Measurements from ENCODE around the gene JAZF1. TPM values are rescaled to one million over a fixed set of nuclear protein-coding genes. Genes with fewer than 3 reads are reported as not detected.

Gene JAZF1
- total RNA-seq, 1 donor from 2014 or later: 0.96 TPM

- H3K4me3 ChIP-seq (ENCODE audit: low read depth, low read length): no peak overlapping the region
- no peaks in the 10 kb centered on the region for H3K27me3 ChIP-seq (ENCODE audit: control insufficient read depth, insufficient read depth, low read length)
- H3K36me3 ChIP-seq (ENCODE audit: control insufficient read depth, insufficient read depth, low read length): no peaks in the 10 kb centered on the region
- no peak for DNase-seq (ENCODE audit: low read depth)
- TF ChIP-seq, protein P1, sequence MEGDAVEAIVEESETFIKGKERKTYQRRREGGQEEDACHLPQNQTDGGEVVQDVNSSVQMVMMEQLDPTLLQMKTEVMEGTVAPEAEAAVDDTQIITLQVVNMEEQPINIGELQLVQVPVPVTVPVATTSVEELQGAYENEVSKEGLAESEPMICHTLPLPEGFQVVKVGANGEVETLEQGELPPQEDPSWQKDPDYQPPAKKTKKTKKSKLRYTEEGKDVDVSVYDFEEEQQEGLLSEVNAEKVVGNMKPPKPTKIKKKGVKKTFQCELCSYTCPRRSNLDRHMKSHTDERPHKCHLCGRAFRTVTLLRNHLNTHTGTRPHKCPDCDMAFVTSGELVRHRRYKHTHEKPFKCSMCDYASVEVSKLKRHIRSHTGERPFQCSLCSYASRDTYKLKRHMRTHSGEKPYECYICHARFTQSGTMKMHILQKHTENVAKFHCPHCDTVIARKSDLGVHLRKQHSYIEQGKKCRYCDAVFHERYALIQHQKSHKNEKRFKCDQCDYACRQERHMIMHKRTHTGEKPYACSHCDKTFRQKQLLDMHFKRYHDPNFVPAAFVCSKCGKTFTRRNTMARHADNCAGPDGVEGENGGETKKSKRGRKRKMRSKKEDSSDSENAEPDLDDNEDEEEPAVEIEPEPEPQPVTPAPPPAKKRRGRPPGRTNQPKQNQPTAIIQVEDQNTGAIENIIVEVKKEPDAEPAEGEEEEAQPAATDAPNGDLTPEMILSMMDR (IDR thresholded peaks at IDR 0.05; ENCODE audit: insufficient read depth, low read length, poor library complexity, severe bottlenecking): no peak
Measured at GRCh38 chr7:28137463-28137862, 43.1 kb downstream of the JAZF1 start.

DNA sequence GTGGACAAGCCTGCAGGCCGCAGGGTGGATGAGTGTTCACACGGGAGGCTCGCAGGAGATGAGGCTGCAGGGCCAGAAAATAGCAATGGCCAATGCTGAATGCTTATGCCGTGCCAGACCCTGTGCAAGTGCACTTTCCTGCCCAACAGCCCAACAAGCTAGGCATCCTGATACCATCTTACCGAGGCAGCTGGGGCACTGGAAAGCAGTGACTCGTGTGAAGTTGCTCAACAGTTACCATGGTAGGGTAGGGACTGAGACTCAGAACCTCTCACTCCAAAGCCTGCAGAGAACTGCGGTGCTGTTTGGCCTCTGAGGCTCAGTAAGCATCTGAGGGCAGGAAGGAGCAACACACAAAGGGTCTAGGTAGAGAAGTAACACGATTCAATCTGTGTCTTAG is 43.7 kb downstream of the JAZF1 start:
- Histone ChIP-seq H3K27me3 (ENCODE audit: control insufficient read depth, insufficient read depth, low read length) (no peaks in the 10 kb centered on the region), H3K36me3 (ENCODE audit: control insufficient read depth, insufficient read depth, low read length) (no peaks in the 10 kb centered on the region), H3K4me3 (ENCODE audit: low read depth, low read length) (no peak overlapping the region)
- DNase-seq (ENCODE audit: low read depth): no peak
- TF ChIP-seq, protein P1 (IDR thresholded peaks at IDR 0.05; ENCODE audit: insufficient read depth, low read length, poor library complexity, severe bottlenecking): no peak

DNA sequence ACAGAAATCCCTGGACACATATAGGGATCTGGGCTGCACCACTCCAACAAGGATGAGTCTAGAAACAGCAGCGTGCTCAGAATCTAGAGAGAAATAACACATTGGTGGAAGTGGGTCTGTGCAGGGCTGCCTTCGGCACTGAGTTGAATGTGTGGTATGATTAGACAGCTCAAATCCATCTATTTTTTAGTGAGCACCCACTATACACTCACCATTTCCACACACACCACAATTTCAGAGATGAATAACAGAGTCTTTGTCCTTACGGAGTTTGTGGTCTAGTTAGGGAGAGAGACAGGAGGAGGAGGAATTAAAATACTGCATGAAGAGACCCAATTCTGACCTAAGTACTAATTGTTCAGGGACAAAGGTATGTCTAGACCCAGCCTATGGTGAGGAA is 44.2 kb downstream of the JAZF1 start:
- H3K36me3 ChIP-seq (ENCODE audit: control insufficient read depth, insufficient read depth, low read length): no peaks in the 10 kb centered on the region
- no peak for DNase-seq (ENCODE audit: low read depth)
- H3K4me3 ChIP-seq (ENCODE audit: low read depth, low read length): no peak overlapping the region
- no peaks in the 10 kb centered on the region for H3K27me3 ChIP-seq (ENCODE audit: control insufficient read depth, insufficient read depth, low read length)
- TF ChIP-seq, protein P1 (IDR thresholded peaks at IDR 0.05; ENCODE audit: insufficient read depth, low read length, poor library complexity, severe bottlenecking): no peak

DNA sequence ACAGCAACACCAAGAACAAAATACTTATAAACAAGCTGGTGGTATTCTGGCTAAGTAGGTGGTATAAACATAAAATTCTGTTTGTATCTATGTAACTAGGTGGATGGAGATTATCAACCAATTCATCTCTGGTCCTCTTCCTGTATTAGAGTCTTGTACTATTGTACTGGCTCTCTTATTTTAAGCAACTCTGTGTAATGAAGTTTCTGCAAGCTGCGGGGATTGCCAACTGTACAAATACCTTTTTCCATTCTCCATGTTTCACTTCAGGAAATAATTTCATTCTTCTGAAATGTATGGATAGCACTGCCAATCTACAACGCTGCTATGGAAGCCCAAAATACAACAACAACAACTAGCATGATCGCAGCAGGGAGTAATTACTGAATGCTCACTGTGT is 44.8 kb downstream of the JAZF1 start:
- TF ChIP-seq, protein P1 (IDR thresholded peaks at IDR 0.05; ENCODE audit: insufficient read depth, low read length, poor library complexity, severe bottlenecking): no peak
- DNase-seq (ENCODE audit: low read depth): no peak
- Histone ChIP-seq H3K4me3 (ENCODE audit: low read depth, low read length) (no peak overlapping the region), H3K36me3 (ENCODE audit: control insufficient read depth, insufficient read depth, low read length) (no peaks in the 10 kb centered on the region), H3K27me3 (ENCODE audit: control insufficient read depth, insufficient read depth, low read length) (no peaks in the 10 kb centered on the region)

DNA sequence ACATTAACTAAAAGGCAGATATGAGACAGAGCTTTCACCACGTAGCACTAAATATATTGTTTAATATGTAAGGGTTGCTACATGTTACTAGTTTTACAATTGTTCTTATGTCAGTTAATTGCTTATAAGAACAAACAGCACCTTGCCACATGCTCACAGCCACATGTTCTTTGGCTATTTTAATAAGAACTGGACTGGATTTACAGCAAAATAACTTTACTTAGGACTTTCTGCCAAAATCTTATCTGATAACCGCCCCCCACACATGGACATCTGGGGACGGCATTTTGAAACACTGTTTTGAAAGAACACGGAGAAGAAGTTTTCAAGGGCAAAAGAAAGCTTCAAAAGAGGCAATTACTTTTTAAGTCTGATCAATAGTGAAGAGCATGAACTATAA is 45.3 kb downstream of the JAZF1 start:
- Histone ChIP-seq H3K36me3 (ENCODE audit: control insufficient read depth, insufficient read depth, low read length) (no peaks in the 10 kb centered on the region), H3K4me3 (ENCODE audit: low read depth, low read length) (no peak overlapping the region), H3K27me3 (ENCODE audit: control insufficient read depth, insufficient read depth, low read length) (no peaks in the 10 kb centered on the region)
- no peak for DNase-seq (ENCODE audit: low read depth)
- TF ChIP-seq, protein P1 (IDR thresholded peaks at IDR 0.05; ENCODE audit: insufficient read depth, low read length, poor library complexity, severe bottlenecking): no peak

DNA sequence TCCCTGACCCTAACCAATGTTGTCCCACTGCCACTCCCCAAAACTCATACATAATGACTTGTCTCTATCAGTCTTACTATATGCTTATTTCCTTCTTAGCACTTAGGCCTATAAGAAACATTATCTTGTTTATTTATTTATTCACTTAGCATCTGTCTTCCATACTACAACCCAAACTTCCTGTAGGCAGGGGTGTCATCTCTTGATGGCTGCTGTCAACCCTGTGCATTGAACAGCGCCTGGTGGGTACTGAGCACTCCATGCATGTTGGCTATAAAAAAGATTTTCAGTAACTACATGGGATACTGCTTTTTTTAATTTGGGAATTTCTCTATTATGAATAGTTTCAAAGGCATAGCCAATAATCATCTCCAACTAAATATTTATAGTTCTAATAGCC is 46.7 kb downstream of the JAZF1 start:
- H3K27me3 ChIP-seq (ENCODE audit: control insufficient read depth, insufficient read depth, low read length): no peaks in the 10 kb centered on the region
- TF ChIP-seq, protein P1 (IDR thresholded peaks at IDR 0.05; ENCODE audit: insufficient read depth, low read length, poor library complexity, severe bottlenecking): no peak
- no peak for DNase-seq (ENCODE audit: low read depth)
- H3K36me3 ChIP-seq (ENCODE audit: control insufficient read depth, insufficient read depth, low read length): no peaks in the 10 kb centered on the region
- no peak overlapping the region for H3K4me3 ChIP-seq (ENCODE audit: low read depth, low read length)
